ENCODE results near the gene CDC6.
"Not testable (repeated sequence)": the region's sequence is repeated elsewhere in the genome, so short reads cannot be mapped to it uniquely, and the experiment has no call there.

The CDC6 gene

GRCh38 chr17:40287159-40287493 is 553 bp upstream of the CDC6 start:
- no peak for DNase-seq (ENCODE audit: low read depth in 2 of 2)

- DNase-seq (ENCODE audit: low read depth in 2 of 2), result no peak
These were observed 3.1 kb downstream of the CDC6 start for GRCh38 chr17:40290629-40291280.

- DNase-seq (ENCODE audit: low read depth in 2 of 2), result no peak
These were observed 3.6 kb downstream of the CDC6 start for GRCh38 chr17:40291281-40291664.

- no peak for DNase-seq (ENCODE audit: low read depth in 2 of 2)
These were observed 5.7 kb downstream of the CDC6 start for GRCh38 chr17:40293363-40293762.

GRCh38 chr17:40295488-40296436 is 8.1 kb downstream of the CDC6 start:
- no peak for DNase-seq (ENCODE audit: low read depth in 2 of 2)

- no peak for DNase-seq (ENCODE audit: low read depth in 2 of 2)
These were observed 9.8 kb downstream of the CDC6 start for GRCh38 chr17:40297511-40297910.

GRCh38 chr17:40298726-40299125 is 11.0 kb downstream of the CDC6 start:
- no peak for DNase-seq (ENCODE audit: low read depth in 2 of 2)

- DNase-seq (ENCODE audit: low read depth in 2 of 2), result not testable (repeated sequence)
These were observed 11.6 kb downstream of the CDC6 start for GRCh38 chr17:40299159-40299757.

- no peak for DNase-seq (ENCODE audit: low read depth in 2 of 2)
These were observed 13.6 kb downstream of the CDC6 start for GRCh38 chr17:40301315-40301714.

GRCh38 chr17:40303009-40303657 is 15.5 kb downstream of the CDC6 start:
- no peak for DNase-seq (ENCODE audit: low read depth in 2 of 2)

GRCh38 chr17:40303708-40304551 is 16.3 kb downstream of the CDC6 start:
- DNase-seq (ENCODE audit: low read depth in 2 of 2), result no peak

GRCh38 chr17:40304552-40304863 is 16.8 kb downstream of the CDC6 start:
- DNase-seq (ENCODE audit: low read depth in 2 of 2), result not testable (repeated sequence)

GRCh38 chr17:40304866-40305265 is 17.2 kb downstream of the CDC6 start:
- not testable (repeated sequence) for DNase-seq (ENCODE audit: low read depth in 2 of 2)

- no peak for DNase-seq (ENCODE audit: low read depth in 2 of 2)
These were observed 18.7 kb downstream of the CDC6 start for GRCh38 chr17:40306395-40306794.

- no peak for DNase-seq (ENCODE audit: low read depth in 2 of 2)
These were observed 19.5 kb downstream of the CDC6 start for GRCh38 chr17:40307001-40307730.

GRCh38 chr17:40307740-40308239 is 20.1 kb downstream of the CDC6 start:
- no peak for DNase-seq (ENCODE audit: low read depth in 2 of 2)

- DNase-seq (ENCODE audit: low read depth in 2 of 2), result no peak
These were observed 21.6 kb downstream of the CDC6 start, which contains the start of gene RARA for GRCh38 chr17:40309031-40309948. TSS of gene RARA (plus strand) at chr17:40309180. CDS start at chr17:40331219, 22,039 bp downstream.

- DNase-seq (ENCODE audit: low read depth in 2 of 2), result no peak
These were observed 22.4 kb downstream of the CDC6 start for GRCh38 chr17:40309949-40310510.

GRCh38 chr17:40310882-40311391 is 23.3 kb downstream of the CDC6 start:
- no peak for DNase-seq (ENCODE audit: low read depth in 2 of 2)
